WTC11 (cell line): ENCODE data around the gene MIF. TPM values are rescaled to one million over a fixed set of nuclear protein-coding genes. Genes with fewer than 3 reads are reported as not detected.
A peak's percentile ranks its signal among the peaks of the same experiment; 100 is the strongest.

Source experiments
- ATAC-seq: fragments of 200-7000 bp; cut with Tn5 transposase; 2 replicates; pipeline ENCODE4 v1.10.0; 2021; ENCODE audit warnings: mild to moderate bottlenecking, moderate library complexity
- CTCF ChIA-PET: fragments of 300-600 bp; sonication (Branson Sonifier 250); formaldehyde crosslinking; loops from one replicate; lab custom pipeline; 2021; ENCODE audit warnings: antibody characterized with exemption; lab: Charles Lee
- POLR2A ChIA-PET: fragments of 350-600 bp; sonication (Branson Sonifier 250); formaldehyde crosslinking; loops from one replicate; lab custom pipeline; 2021; ENCODE audit warnings: antibody characterized with exemption; lab: Charles Lee
- DNase-seq: peaks from one replicate; pipeline ENCODE4 v3.0.0; 2021; ENCODE audit warnings: low spot score
- H3K27ac Mint-ChIP-seq: 2 replicates; pipeline ENCODE4 v1.8.0; 2021; ENCODE audit warnings: mixed read lengths
- H3K27me3 Mint-ChIP-seq: 2 replicates; pipeline ENCODE4 v1.8.0; 2021; ENCODE audit warnings: low read depth, mild to moderate bottlenecking, moderate library complexity, mixed read lengths
- H3K36me3 Mint-ChIP-seq: 2 replicates; pipeline ENCODE4 v1.8.0; 2021; ENCODE audit warnings: mixed read lengths
- H3K4me1 Mint-ChIP-seq: 2 replicates; pipeline ENCODE4 v1.8.0; 2022; ENCODE audit warnings: mixed read lengths
- H3K4me3 Mint-ChIP-seq: 2 replicates; pipeline ENCODE4 v1.8.0; 2021; ENCODE audit warnings: mild to moderate bottlenecking, moderate library complexity, mixed read lengths
- H3K9me3 Mint-ChIP-seq: 2 replicates; pipeline ENCODE4 v1.8.0; 2021; ENCODE audit warnings: mixed read lengths
- CBFB ChIP-seq: sonication (generic); formaldehyde crosslinking; IDR thresholded peaks from 2 replicates; pipeline ENCODE4 v1.8.1; 2022; ENCODE audit warnings: mild to moderate bottlenecking, low read depth, missing genetic modification reagents
- EMX1 ChIP-seq: fragments of 250-450 bp; sonication (Bioruptor Pico); IDR thresholded peaks from 2 replicates; pipeline ENCODE4 v1.8.0; 2021; ENCODE audit warnings: mild to moderate bottlenecking
- ETV6 ChIP-seq: sonication (generic); formaldehyde crosslinking; IDR thresholded peaks from 2 replicates; pipeline ENCODE4 v1.8.1; 2022; ENCODE audit warnings: mild to moderate bottlenecking, missing genetic modification reagents
- FOXK1 ChIP-seq: sonication (generic); formaldehyde crosslinking; IDR thresholded peaks from 2 replicates; pipeline ENCODE4 v1.8.0; 2022; ENCODE audit warnings: mild to moderate bottlenecking, moderate library complexity, missing genetic modification reagents
- HMGA2 ChIP-seq: fragments of 250-450 bp; sonication (Bioruptor Pico); IDR thresholded peaks from 2 replicates; pipeline ENCODE4 v1.4.0; 2021; ENCODE audit warnings: mild to moderate bottlenecking, moderate library complexity
- PRRX2 ChIP-seq: fragments of 250-450 bp; sonication (Bioruptor Pico); IDR thresholded peaks from 2 replicates; pipeline ENCODE4 v1.8.0; 2021; ENCODE audit warnings: mild to moderate bottlenecking
- SMAD3 ChIP-seq: sonication (generic); formaldehyde crosslinking; IDR thresholded peaks from 2 replicates; pipeline ENCODE4 v1.8.0; 2022; ENCODE audit warnings: missing genetic modification reagents, mild to moderate bottlenecking, borderline replicate concordance
- TEAD1 ChIP-seq: sonication (generic); formaldehyde crosslinking; IDR thresholded peaks from 2 replicates; pipeline ENCODE4 v1.8.0; 2022; ENCODE audit warnings: mild to moderate bottlenecking, missing genetic modification reagents
- ZNF232 ChIP-seq: sonication (generic); formaldehyde crosslinking; IDR thresholded peaks from 2 replicates; pipeline ENCODE4 v1.8.0; 2022; ENCODE audit warnings: mild to moderate bottlenecking, missing genetic modification reagents
- total RNA-seq: library from RNA; stranded (reverse); gene quantifications from 3 replicates; pipeline ENCODE4 v1.2.3, GENCODE V29; 2021
- TF ChIP-seq, protein P1 (sequence below): sonication (generic); formaldehyde crosslinking; IDR thresholded peaks from 2 replicates; pipeline ENCODE4 v1.8.0; 2022; ENCODE audit warnings: mild to moderate bottlenecking, missing genetic modification reagents
- TF ChIP-seq, protein P2 (sequence below): sonication (generic); formaldehyde crosslinking; IDR thresholded peaks from 2 replicates; pipeline ENCODE4 v1.8.1; 2022; ENCODE audit warnings: mild to moderate bottlenecking, moderate library complexity, missing genetic modification reagents
- TF ChIP-seq, protein P3 (sequence below): sonication (generic); formaldehyde crosslinking; IDR thresholded peaks from 2 replicates; pipeline ENCODE4 v1.8.0; 2022; ENCODE audit warnings: mild to moderate bottlenecking, missing genetic modification reagents
- TF ChIP-seq, protein P4 (sequence below): sonication (generic); formaldehyde crosslinking; IDR thresholded peaks from 2 replicates; pipeline ENCODE4 v1.8.0; 2023; ENCODE audit warnings: missing genetic modification reagents
- TF ChIP-seq, protein P5 (sequence below): sonication (generic); formaldehyde crosslinking; IDR thresholded peaks from 2 replicates; pipeline ENCODE4 v1.8.1; 2023; ENCODE audit warnings: mild to moderate bottlenecking, missing genetic modification reagents

The MIF gene
- total RNA-seq, 1 experiment from 2014 or later = 1,424 TPM

DNA sequence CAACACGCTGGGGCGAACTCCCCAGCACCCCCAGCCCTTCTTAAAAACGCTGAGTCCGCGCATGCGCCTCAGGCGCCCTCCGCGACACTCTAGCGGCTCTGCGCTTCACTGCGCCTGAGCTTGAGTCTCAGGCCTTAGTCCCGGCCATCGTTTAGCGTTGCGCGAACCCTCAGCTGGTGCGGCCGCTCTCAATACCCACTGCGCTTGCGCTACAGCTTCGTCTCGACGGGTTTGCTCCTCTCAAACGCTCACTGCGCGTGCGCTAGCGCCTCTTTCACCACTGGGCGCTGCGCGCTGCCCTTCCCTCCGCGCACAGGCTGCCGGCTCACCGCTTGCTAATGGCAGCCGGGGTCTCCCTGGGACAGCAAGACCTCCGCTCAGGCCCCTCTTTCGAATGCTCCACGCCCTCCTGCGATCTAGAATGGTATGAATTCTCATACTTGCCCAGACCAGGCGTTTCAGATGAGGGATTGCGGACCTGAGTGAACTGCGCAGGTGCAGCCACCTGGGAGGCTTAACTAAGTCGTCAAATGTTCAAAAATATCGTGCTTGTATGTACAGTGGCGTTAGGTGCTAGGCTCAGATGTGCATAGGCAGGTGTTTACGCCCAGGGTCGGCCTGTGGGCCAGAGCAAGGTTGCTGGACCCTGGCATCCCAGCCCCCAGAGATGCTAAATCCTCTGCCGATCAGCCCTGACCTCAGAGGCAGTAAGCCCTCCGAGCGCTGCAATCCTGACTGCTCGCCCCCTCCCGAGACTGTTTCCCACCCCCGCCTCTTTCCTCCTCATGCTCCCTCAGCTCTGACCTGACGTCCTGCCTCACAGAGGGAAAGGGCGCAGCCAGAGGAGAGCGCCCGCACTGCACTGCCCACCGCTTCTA lies 36.3 kb upstream of the MIF start, which contains the start of gene SLC2A11:
SLC2A11 (plus strand) TSS at position 270 of the 878 bp plus-strand sequence; CDS start at position 395, 125 bp downstream.
- peaks cover 2% of the 10 kb centered on the region; the same call in 1 of the 2 replicates for H3K36me3 Mint-ChIP-seq
- TF ChIP-seq, protein P1, sequence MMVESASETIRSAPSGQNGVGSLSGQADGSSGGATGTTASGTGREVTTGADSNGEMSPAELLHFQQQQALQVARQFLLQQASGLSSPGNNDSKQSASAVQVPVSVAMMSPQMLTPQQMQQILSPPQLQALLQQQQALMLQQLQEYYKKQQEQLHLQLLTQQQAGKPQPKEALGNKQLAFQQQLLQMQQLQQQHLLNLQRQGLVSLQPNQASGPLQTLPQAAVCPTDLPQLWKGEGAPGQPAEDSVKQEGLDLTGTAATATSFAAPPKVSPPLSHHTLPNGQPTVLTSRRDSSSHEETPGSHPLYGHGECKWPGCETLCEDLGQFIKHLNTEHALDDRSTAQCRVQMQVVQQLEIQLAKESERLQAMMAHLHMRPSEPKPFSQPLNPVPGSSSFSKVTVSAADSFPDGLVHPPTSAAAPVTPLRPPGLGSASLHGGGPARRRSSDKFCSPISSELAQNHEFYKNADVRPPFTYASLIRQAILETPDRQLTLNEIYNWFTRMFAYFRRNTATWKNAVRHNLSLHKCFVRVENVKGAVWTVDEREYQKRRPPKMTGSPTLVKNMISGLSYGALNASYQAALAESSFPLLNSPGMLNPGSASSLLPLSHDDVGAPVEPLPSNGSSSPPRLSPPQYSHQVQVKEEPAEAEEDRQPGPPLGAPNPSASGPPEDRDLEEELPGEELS = peak; percentile 56
- no peak for TF ChIP-seq EMX1 (CRISPR knock-in tag)
- 0 out of 2 replicates have a peak, but pooled peaks have one; percentile 26 for TF ChIP-seq TEAD1 (CRISPR knock-in tag)
- 0 out of 2 replicates have a peak, but pooled peaks have one; percentile 26 for TF ChIP-seq HMGA2 (CRISPR knock-in tag)
- TF ChIP-seq, protein P2, sequence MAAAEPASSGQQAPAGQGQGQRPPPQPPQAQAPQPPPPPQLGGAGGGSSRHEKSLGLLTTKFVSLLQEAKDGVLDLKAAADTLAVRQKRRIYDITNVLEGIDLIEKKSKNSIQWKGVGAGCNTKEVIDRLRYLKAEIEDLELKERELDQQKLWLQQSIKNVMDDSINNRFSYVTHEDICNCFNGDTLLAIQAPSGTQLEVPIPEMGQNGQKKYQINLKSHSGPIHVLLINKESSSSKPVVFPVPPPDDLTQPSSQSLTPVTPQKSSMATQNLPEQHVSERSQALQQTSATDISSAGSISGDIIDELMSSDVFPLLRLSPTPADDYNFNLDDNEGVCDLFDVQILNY (CRISPR knock-in tag) = no peak
- TF ChIP-seq, protein P3, sequence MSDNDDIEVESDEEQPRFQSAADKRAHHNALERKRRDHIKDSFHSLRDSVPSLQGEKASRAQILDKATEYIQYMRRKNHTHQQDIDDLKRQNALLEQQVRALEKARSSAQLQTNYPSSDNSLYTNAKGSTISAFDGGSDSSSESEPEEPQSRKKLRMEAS (CRISPR knock-in tag) = 0 out of 2 replicates have a peak, but pooled peaks have one; percentile 54
- TF ChIP-seq CBFB = no peak
- peak; percentile 83 for TF ChIP-seq ETV6 (CRISPR knock-in tag)
- TF ChIP-seq, protein P4, sequence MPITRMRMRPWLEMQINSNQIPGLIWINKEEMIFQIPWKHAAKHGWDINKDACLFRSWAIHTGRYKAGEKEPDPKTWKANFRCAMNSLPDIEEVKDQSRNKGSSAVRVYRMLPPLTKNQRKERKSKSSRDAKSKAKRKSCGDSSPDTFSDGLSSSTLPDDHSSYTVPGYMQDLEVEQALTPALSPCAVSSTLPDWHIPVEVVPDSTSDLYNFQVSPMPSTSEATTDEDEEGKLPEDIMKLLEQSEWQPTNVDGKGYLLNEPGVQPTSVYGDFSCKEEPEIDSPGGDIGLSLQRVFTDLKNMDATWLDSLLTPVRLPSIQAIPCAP (CRISPR knock-in tag) = peak; percentile 26; the same call in 1 of the 2 replicates
- TF ChIP-seq SMAD3 (CRISPR knock-in tag) = 0 out of 2 replicates have a peak, but pooled peaks have one; percentile 36
- TF ChIP-seq ZNF232 = 0 out of 2 replicates have a peak, but pooled peaks have one; percentile 68
- TF ChIP-seq FOXK1 (CRISPR knock-in tag) = 0 out of 2 replicates have a peak, but pooled peaks have one; percentile 25
- TF ChIP-seq, all 79 proteins: peak for 9
- H3K9me3 Mint-ChIP-seq = no peaks in the 10 kb centered on the region
- peaks cover 26% of the 10 kb centered on the region for H3K4me1 Mint-ChIP-seq
- peak within 1 kb of the TSS; percentile 95 for H3K27ac Mint-ChIP-seq
- H3K4me3 Mint-ChIP-seq = peak within 1 kb of the TSS; percentile 79
- POLR2A ChIA-PET = interaction anchor here (0.6 to 2.4 kb wide), 15 partner anchors 8 to 118 kb away, joined by 3 to 27 read pairs (median 4); partner anchors contain the start of genes DERL3, MIF and ZNF70
- ATAC-seq (peak; percentile 87), DNase-seq (peak; percentile 97)
- CTCF ChIA-PET = interaction anchor here (0.6 to 3.0 kb wide), 41 partner anchors 8 to 1106 kb away, joined by 3 to 93 read pairs (median 4); partner anchors contain the start of genes CHCHD10, DERL3, DRICH1 and MIF
- no peaks in the 10 kb centered on the region; the same call in 1 of the 2 replicates for H3K27me3 Mint-ChIP-seq

DNA sequence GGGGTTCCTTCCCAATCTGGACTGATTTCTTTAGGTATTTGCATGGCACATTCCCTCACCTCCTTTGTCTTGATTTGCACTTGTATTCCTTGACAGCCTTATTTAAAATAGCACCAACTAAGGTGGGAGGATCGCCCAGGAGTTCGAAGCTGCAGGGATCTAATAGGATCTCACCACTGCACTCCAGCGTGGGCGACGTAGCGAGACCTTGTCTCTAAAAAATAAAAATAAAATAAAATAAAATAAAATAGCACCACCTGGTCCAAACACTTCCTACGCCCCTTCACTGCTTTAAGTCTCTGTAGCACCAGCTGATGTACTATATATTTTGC lies 35.7 kb upstream of the MIF start:
- peak overlapping the region; percentile 79 for H3K4me3 Mint-ChIP-seq
- no peaks in the 10 kb centered on the region; the same call in 1 of the 2 replicates for H3K27me3 Mint-ChIP-seq
- ChIA-PET CTCF (interaction anchor here (0.7 to 3.0 kb wide), 15 partner anchors 8 to 98 kb away, joined by 3 to 93 read pairs (median 12); partner anchors contain the start of genes CHCHD10 and MIF), POLR2A (interaction anchor here (0.6 to 2.4 kb wide), 6 partner anchors 10 to 118 kb away, joined by 3 to 27 read pairs (median 8); partner anchors contain the start of gene MIF)
- ATAC-seq = no peak
- H3K9me3 Mint-ChIP-seq = no peaks in the 10 kb centered on the region
- H3K4me1 Mint-ChIP-seq = peaks cover 26% of the 10 kb centered on the region
- peak overlapping the region; percentile 79 for H3K27ac Mint-ChIP-seq
- no peak for DNase-seq
- H3K36me3 Mint-ChIP-seq = peaks cover 2% of the 10 kb centered on the region; the same call in 1 of the 2 replicates
- no peak for TF ChIP-seq PRRX2 (CRISPR knock-in tag)
- TF ChIP-seq, protein P5, sequence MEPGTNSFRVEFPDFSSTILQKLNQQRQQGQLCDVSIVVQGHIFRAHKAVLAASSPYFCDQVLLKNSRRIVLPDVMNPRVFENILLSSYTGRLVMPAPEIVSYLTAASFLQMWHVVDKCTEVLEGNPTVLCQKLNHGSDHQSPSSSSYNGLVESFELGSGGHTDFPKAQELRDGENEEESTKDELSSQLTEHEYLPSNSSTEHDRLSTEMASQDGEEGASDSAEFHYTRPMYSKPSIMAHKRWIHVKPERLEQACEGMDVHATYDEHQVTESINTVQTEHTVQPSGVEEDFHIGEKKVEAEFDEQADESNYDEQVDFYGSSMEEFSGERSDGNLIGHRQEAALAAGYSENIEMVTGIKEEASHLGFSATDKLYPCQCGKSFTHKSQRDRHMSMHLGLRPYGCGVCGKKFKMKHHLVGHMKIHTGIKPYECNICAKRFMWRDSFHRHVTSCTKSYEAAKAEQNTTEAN (CRISPR knock-in tag) = no peak
- TF ChIP-seq, all 79 proteins: peak for 0
